ENCODE results near the gene COL28A1.

DNA sequence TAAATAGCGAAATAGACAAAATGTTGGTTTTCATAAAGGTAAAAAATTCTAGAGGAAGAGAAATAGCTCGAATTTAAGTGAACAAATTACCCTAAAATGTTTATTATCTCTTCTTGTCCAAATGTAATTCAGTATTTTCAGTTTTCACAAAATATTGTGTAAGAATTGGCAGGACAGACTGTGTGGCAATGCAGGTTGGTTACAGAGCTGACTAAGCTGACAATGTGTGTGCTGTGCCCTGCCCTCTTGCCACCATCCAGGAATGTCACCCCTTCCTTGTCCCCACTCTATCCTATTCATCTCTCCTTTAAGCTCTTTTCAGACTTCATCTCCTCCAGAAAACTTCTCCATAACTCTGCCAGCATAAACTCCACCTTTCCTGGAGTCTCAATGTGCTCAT, 46.1 kb downstream of the COL28A1 start:
- TF ChIP-seq, protein P1, sequence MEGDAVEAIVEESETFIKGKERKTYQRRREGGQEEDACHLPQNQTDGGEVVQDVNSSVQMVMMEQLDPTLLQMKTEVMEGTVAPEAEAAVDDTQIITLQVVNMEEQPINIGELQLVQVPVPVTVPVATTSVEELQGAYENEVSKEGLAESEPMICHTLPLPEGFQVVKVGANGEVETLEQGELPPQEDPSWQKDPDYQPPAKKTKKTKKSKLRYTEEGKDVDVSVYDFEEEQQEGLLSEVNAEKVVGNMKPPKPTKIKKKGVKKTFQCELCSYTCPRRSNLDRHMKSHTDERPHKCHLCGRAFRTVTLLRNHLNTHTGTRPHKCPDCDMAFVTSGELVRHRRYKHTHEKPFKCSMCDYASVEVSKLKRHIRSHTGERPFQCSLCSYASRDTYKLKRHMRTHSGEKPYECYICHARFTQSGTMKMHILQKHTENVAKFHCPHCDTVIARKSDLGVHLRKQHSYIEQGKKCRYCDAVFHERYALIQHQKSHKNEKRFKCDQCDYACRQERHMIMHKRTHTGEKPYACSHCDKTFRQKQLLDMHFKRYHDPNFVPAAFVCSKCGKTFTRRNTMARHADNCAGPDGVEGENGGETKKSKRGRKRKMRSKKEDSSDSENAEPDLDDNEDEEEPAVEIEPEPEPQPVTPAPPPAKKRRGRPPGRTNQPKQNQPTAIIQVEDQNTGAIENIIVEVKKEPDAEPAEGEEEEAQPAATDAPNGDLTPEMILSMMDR (IDR thresholded peaks at IDR 0.05) = no peak
- TF ChIP-seq KAT7 (CRISPR knock-in tag; IDR thresholded peaks at IDR 0.05; ENCODE audit: borderline replicate concordance) (no peak), TEAD4 (CRISPR knock-in tag; IDR thresholded peaks at IDR 0.05) (no peak)
